Esophagus squamous epithelium (tissue), 5 donors: ENCODE measurements around the gene EVA1A. TPM values are rescaled to one million over a fixed set of nuclear protein-coding genes. Genes with fewer than 3 reads are reported as not detected.

Source experiments
- DNase-seq: peaks from one replicate; lab custom pipeline; 2025; lab: John Stamatoyannopoulos, UW
- H3K27ac ChIP-seq, 4 donors: fragments of 200-600 bp; sonication (generic); one replicate each; pipeline ENCODE4 v1.5.1; 2016 to 2019; ENCODE audit warnings: mild to moderate bottlenecking in 1 of 4
- H3K27me3 ChIP-seq, 4 donors: fragments of 200-600 bp; sonication (generic); 1 replicate in 3 of 4; 2 replicates in 1 of 4; pipeline versions ENCODE4 v1.5.1 to v1.6.0; 2017 to 2021; ENCODE audit warnings: antibody characterized with exemption in 1 of 4
- H3K36me3 ChIP-seq, 3 donors: fragments of 200-600 bp; sonication (generic); one replicate each; pipeline ENCODE4 v1.5.1; 2016 to 2019
- H3K4me1 ChIP-seq, 3 donors: fragments of 200-600 bp; sonication (generic); one replicate each; pipeline ENCODE4 v1.5.1; 2017 to 2019
- H3K4me3 ChIP-seq, 4 donors: fragments of 200-600 bp; sonication (generic); 1 replicate in 3 of 4; 2 replicates in 1 of 4; pipeline ENCODE4 v1.5.1; 2016 to 2019; ENCODE audit warnings: mild to moderate bottlenecking in 2 of 4, moderate library complexity in 1 of 4
- H3K9me3 ChIP-seq, 3 donors: fragments of 200-600 bp; sonication (generic); one replicate each; pipeline ENCODE4 v1.5.1; 2016 to 2019
- CTCF ChIP-seq, 6 experiments: fragments of 450-650 bp in 4 of 6; fragments of 200-600 bp in 2 of 6; sonication (generic) in 2 of 6; IDR thresholded peaks; one replicate each; pipeline ENCODE4 v1.5.1; 2016 to 2019; ENCODE audit warnings: antibody characterized with exemption in 6 of 6, mild to moderate bottlenecking in 4 of 6, moderate library complexity in 4 of 6
- POLR2A ChIP-seq, 4 donors: fragments of 450-650 bp; IDR thresholded peaks; one replicate each; pipeline ENCODE4 v1.6.1; 2017; ENCODE audit warnings: antibody characterized with exemption in 4 of 4, mild to moderate bottlenecking in 4 of 4, moderate library complexity in 3 of 4
- WGBS, 2 donors: methylation state at CpG; one replicate each; pipeline ENCODE4 v1.1.5; 2018; 5-methylcytosine and 5-hydroxymethylcytosine counted together
- intact Hi-C: fragments of 100-400 bp; cut with DNase I; formaldehyde crosslinking; loops from one replicate; pipeline ENCODE4 v1.15.0; 2022
- total RNA-seq, 4 donors: library from RNA; depleted of rRNA; stranded (reverse); fragments of >200 nt; gene quantifications; one replicate each; pipeline ENCODE4 v1.1.0, GENCODE V29; 2016
- donor health status: DM: yes; HTN: yes; CAD: no.

Gene EVA1A
- total RNA-seq, 4 donors from 2014 or later = 0.26 to 9.4 (median 2.3) TPM; not detected in 1

GRCh38 chr2:75549401-75550253, 11.1 kb downstream of the EVA1A start:
- no peak for TF ChIP-seq POLR2A (IDR thresholded peaks at IDR 0.05)
- no peak overlapping the region for H3K27ac ChIP-seq
- DNase-seq = no peak
- H3K9me3 ChIP-seq = no peaks in the 10 kb centered on the region
- 42 to 53% methylated on average over 2 of the region's 2 CpGs for WGBS, 2 donors
- H3K4me1 ChIP-seq = no peaks in the 10 kb centered on the region
- H3K27me3 ChIP-seq = peaks cover 0 to 7% (median 0%) of the 10 kb centered on the region in 4 donors
- intact Hi-C loops = no loop called here
- no peaks in the 10 kb centered on the region for H3K36me3 ChIP-seq
- no peak overlapping the region for H3K4me3 ChIP-seq

DNA sequence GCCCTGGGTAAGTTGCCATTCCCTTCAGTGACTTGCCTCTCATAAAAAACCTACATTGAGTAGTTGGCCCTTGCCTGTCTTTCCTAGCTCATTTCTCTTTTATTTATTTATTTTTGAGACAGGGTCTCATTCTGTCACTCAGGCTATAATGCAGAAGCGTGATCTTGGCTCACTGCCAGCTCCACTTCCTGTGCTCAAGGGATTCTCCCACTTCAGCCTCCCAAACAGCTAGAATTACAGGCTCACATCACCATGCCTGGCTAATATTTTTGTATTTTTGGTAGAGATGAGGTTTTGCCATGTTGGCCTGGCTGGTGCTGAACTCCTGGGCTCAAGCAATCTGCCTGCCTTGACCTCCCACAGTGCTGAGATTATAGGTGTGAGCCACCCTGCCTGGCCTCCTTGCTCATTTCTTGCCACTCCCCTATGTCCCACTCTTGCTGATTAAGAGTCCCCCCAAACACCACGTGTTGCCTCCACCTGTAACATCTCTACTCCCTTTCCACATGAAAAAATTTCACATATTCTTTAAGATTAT, 12.6 kb downstream of the EVA1A start:
- TF ChIP-seq CTCF (IDR thresholded peaks at IDR 0.05) (no peak), POLR2A (IDR thresholded peaks at IDR 0.05) (no peak)
- no peak for DNase-seq
- Histone ChIP-seq H3K9me3 (no peaks in the 10 kb centered on the region), H3K4me1 (no peaks in the 10 kb centered on the region), H3K27ac (no peak overlapping the region), H3K27me3 (peaks cover 0 to 7% (median 0%) of the 10 kb centered on the region in 4 donors), H3K36me3 (no peaks in the 10 kb centered on the region), H3K4me3 (no peak overlapping the region)
- intact Hi-C loops = no loop called here
- WGBS, 2 donors = 33% methylated on average over 2 of the region's 2 CpGs

DNA sequence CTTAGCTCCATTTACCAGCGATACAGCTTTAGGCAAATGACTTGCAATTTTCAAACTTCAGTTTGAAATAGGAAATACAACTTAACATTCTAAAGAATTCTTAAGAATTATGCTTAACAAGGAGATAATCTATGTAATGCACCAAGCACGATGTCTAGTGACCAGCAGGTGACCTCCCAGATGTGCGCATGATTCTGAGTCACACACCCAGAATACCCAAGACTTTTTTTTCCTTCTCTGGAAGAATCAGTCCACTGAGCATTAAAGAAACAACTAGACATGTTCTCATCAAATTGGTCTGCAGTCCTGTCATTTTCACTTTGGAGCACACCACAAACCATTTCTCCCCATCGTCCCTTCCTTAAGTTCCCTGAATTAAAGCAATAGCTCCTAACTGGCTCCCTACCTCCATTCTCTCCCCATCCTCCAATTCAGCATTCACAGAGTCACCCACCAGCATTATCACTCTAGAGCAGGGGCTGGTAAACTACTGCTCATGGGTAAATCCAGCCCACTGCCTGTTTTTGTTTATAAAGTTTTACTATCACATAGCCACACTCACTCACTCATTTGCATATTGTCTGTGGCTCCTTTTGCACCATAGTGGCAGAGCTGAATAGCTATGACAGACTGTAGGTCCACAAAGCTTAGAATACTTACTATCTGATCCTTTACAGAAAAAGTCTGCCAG, 13.2 kb downstream of the EVA1A start:
- Histone ChIP-seq H3K9me3 (no peaks in the 10 kb centered on the region), H3K27ac (no peak overlapping the region), H3K36me3 (no peaks in the 10 kb centered on the region), H3K27me3 (peaks cover 0 to 7% (median 0%) of the 10 kb centered on the region in 4 donors), H3K4me3 (no peak overlapping the region), H3K4me1 (no peaks in the 10 kb centered on the region)
- intact Hi-C loops = no loop called here
- 78 to 80% methylated on average over 4 of the region's 4 CpGs for WGBS, 2 donors
- TF ChIP-seq POLR2A (IDR thresholded peaks at IDR 0.05) (no peak), CTCF (IDR thresholded peaks at IDR 0.05) (no peak)
- no peak for DNase-seq

DNA sequence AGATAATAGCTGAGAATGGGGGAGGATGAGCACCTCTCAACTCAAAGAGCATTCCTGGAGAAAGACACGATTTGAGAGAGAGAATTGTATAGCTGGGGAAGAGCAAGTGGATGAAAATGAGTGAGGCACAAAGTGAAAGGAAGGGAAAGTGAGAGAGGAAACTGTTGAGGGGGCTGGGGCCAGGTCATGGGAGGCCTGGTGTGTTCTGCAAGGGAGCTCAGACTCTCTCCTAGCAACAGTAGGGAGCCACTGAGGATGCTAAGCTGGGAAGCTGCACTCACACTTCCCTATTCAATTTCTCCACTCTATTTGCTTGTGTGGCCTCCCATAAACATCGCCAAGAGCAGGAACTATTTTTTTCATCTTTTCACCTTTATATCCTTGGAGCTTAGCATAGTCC, 14.8 kb downstream of the EVA1A start:
- Histone ChIP-seq H3K9me3 (no peaks in the 10 kb centered on the region), H3K4me3 (no peak overlapping the region), H3K4me1 (no peaks in the 10 kb centered on the region), H3K36me3 (no peaks in the 10 kb centered on the region), H3K27ac (no peak overlapping the region), H3K27me3 (peaks cover 0 to 7% (median 0%) of the 10 kb centered on the region in 4 donors)
- 78% methylated on average over 2 of the region's 2 CpGs for WGBS, 2 donors
- intact Hi-C loops = no loop called here
- TF ChIP-seq CTCF (IDR thresholded peaks at IDR 0.05) (no peak), POLR2A (IDR thresholded peaks at IDR 0.05) (no peak)
- DNase-seq = no peak

DNA sequence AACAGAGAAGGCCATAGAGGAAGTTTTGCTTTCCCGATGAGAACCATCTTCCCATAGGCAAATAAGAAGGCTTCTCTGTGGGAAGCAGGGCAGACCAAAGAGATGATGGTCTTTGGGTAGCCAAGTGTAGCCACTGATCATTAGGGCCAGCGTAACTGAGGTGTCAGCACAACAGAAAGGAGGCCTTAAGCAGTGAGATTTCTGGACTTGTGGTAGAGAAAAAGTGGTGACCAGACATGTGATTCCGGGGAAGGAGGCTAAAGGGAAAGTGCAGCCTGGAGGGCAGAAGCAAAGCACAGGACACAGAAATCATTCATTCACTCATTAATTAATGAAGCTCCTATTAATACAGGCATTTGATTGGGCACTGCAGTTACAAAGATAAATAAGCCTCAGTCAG, 15.4 kb downstream of the EVA1A start:
- DNase-seq = no peak
- Histone ChIP-seq H3K4me1 (no peaks in the 10 kb centered on the region), H3K27ac (no peak overlapping the region), H3K27me3 (peaks cover 0 to 7% (median 0%) of the 10 kb centered on the region in 4 donors), H3K4me3 (no peak overlapping the region), H3K36me3 (no peaks in the 10 kb centered on the region), H3K9me3 (no peaks in the 10 kb centered on the region)
- 91% methylated on average over 3 of the region's 3 CpGs for WGBS, 2 donors
- intact Hi-C loops = no loop called here
- TF ChIP-seq CTCF (IDR thresholded peaks at IDR 0.05) (no peak), POLR2A (IDR thresholded peaks at IDR 0.05) (no peak)
